T-helper 2 cell treated with Interferon-gamma antibody and Interleukin-4, amounts not matched to agents 100 ng/mL and 5 ng/mL, for 36 hours (primary cell): ENCODE data around the gene CHD3. TPM values are rescaled to one million over a fixed set of nuclear protein-coding genes. Genes with fewer than 3 reads are reported as not detected.

ENCODE experiments used
- intact Hi-C: fragments of 100-400 bp; cut with micrococcal nuclease; formaldehyde crosslinking; loops from one replicate; pipeline ENCODE4 v1.15.1; 2023
- total RNA-seq: library from RNA; stranded (reverse); gene quantifications from 2 replicates; pipeline ENCODE4 v1.2.3, GENCODE V29; 2022

CHD3 gene
- total RNA-seq, 1 donor from 2014 or later = 212 TPM

DNA sequence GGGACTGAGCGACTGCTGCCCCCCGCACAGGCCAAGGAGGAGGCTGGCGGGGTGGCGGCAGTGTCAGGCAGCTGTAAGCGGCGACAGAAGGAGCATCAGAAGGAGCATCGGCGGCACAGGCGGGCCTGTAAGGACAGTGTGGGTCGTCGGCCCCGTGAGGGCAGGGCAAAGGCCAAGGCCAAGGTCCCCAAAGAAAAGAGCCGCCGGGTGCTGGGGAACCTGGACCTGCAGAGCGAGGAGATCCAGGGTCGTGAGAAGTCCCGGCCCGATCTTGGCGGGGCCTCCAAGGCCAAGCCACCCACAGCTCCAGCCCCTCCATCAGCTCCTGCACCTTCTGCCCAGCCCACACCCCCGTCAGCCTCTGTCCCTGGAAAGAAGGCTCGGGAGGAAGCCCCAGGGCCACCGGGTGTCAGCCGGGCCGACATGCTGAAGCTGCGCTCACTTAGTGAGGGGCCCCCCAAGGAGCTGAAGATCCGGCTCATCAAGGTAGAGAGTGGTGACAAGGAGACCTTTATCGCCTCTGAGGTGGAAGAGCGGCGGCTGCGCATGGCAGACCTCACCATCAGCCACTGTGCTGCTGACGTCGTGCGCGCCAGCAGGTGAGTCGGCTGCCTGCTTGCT lies 39.3 kb upstream of the CHD3 start:
- intact Hi-C loops = no loop called here

DNA sequence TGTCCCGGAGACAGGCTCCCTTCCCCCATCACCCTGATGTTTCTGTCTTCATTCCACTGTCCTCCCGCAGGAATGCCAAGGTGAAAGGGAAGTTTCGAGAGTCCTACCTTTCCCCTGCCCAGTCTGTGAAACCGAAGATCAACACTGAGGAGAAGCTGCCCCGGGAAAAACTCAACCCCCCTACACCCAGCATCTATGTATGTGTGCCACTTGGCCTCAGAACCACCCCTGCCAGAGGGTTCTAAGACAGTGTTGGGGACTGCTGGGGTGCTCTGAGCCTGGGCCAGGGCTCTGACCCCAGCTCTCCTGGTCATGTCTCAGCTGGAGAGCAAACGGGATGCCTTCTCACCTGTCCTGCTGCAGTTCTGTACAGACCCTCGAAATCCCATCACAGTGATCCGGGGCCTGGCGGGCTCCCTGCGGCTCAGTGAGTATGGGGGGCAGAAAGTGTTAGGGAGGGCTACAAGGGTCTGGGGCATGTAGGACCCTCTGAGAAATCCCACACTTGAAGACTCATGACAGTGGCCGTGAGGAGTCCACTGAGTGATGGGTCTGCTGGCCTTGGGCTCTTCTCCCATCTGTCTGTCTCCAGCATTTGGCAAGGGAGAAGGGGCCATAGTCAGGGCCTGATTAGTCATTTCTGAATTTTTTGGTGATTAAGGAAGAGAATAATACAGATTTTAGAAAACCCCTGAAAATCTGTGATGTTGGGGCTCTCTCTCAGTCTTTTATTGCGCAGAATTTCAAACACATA lies 38.7 kb upstream of the CHD3 start:
- intact Hi-C loops = loop anchor here (5.0 to 10.0 kb wide), 2 partner anchors 108 to 615 kb away; partner anchors contain the start of genes DVL2 and PHF23

DNA sequence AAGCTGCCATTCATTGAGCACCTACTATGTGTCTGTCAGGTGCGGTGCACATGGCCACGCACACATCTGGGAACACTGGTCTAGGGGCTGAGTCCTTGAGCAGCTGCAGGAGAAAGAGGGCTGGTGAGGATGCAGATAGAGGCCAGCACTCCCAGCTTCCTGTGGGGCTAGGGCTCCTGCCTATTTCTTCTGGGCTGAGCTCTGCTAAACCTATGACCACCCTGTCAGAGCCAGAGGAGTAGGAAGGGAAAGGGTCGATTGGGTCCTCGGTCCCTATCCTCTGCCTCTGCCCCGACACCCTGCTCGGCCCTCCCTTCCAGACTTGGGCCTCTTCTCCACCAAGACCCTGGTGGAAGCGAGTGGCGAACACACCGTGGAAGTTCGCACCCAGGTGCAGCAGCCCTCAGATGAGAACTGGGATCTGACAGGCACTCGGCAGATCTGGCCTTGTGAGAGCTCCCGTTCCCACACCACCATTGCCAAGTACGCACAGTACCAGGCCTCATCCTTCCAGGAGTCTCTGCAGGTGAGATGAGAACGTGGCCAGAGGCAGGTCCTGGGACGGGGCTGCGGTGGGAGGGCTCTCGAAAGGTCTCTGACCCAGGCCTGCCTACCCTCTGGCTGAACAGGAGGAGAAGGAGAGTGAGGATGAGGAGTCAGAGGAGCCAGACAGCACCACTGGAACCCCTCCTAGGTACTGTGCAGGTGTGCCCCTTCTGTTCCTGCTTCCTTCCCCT lies 37.7 kb upstream of the CHD3 start:
- intact Hi-C loops = loop anchor here (1.0 to 10.0 kb wide), 5 partner anchors 9 to 616 kb away; partner anchors contain the start of genes DVL2 and PHF23

DNA sequence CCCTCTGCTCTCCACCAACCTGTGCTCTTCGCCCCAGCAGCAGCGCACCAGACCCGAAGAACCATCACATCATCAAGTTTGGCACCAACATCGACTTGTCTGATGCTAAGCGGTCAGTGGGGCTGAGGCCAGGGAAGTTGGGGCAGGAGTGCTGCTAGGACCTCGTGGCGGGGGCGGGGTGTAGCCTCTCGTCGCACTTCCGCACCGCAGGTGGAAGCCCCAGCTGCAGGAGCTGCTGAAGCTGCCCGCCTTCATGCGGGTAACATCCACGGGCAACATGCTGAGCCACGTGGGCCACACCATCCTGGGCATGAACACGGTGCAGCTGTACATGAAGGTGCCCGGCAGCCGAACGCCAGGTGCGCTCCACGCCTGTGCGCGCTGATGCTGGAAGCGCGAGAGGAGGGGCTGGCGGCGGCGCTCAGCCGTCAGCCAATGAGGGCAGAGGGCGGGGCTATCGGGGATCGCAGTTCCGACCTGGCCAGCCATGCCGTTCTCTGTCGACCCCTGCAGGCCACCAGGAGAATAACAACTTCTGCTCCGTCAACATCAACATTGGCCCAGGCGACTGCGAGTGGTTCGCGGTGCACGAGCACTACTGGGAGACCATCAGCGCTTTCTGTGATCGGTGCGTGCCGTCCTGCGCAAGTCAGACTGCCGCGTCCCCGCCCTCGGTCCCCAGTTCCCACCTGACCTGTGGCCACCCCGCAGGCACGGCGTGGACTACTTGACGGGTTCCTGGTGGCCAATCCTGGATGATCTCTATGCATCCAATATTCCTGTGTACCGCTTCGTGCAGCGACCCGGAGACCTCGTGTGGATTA lies 36.9 kb upstream of the CHD3 start:
- intact Hi-C loops = loop anchor here (1.0 to 10.0 kb wide), 5 partner anchors 9 to 617 kb away; partner anchors contain the start of genes DVL2 and PHF23

DNA sequence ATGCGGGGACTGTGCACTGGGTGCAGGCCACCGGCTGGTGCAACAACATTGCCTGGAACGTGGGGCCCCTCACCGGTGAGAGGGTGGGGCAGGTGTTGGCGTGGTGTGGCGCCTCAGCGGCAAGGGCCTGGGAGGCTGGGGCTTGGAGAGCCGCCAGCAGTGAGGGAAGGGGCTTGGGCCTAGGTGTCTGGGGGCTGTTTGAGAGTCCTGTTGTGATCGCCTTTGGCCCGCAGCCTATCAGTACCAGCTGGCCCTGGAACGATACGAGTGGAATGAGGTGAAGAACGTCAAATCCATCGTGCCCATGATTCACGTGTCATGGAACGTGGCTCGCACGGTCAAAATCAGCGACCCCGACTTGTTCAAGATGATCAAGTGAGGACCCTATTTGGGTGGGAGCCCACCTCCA lies 36.3 kb upstream of the CHD3 start:
- intact Hi-C loops = loop anchor here (5.0 to 10.0 kb wide), 2 partner anchors 110 to 617 kb away; partner anchors contain the start of genes DVL2 and PHF23

DNA sequence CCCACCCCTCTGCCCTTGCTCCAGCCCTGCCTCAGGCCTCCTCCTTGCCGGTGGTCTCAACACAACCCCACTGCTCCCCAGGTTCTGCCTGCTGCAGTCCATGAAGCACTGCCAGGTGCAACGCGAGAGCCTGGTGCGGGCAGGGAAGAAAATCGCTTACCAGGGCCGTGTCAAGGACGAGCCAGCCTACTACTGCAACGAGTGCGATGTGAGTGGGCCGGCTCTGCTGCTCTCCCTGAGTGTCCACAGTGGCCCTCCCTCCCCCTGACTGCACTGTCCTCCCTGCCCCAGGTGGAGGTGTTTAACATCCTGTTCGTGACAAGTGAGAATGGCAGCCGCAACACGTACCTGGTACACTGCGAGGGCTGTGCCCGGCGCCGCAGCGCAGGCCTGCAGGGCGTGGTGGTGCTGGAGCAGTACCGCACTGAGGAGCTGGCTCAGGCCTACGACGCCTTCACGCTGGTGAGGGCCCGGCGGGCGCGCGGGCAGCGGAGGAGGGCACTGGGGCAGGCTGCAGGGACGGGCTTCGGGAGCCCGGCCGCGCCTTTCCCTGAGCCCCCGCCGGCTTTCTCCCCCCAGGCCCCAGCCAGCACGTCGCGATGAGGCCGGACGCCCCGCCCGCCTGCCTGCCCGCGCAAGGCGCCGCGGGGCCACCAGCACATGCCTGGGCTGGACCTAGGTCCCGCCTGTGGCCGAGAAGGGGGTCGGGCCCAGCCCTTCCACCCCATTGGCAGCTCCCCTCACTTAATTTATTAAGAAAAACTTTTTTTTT lies 35.5 kb upstream of the CHD3 start:
- intact Hi-C loops = loop anchor here (5.0 to 10.0 kb wide), 2 partner anchors 111 to 618 kb away; partner anchors contain the start of genes DVL2 and PHF23

DNA sequence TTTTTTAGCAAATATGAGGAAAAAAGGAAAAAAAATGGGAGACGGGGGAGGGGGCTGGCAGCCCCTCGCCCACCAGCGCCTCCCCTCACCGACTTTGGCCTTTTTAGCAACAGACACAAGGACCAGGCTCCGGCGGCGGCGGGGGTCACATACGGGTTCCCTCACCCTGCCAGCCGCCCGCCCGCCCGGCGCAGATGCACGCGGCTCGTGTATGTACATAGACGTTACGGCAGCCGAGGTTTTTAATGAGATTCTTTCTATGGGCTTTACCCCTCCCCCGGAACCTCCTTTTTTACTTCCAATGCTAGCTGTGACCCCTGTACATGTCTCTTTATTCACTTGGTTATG lies 34.9 kb upstream of the CHD3 start:
- intact Hi-C loops = loop anchor here (5.0 to 10.0 kb wide), 2 partner anchors 111 to 619 kb away; partner anchors contain the start of genes DVL2 and PHF23

DNA sequence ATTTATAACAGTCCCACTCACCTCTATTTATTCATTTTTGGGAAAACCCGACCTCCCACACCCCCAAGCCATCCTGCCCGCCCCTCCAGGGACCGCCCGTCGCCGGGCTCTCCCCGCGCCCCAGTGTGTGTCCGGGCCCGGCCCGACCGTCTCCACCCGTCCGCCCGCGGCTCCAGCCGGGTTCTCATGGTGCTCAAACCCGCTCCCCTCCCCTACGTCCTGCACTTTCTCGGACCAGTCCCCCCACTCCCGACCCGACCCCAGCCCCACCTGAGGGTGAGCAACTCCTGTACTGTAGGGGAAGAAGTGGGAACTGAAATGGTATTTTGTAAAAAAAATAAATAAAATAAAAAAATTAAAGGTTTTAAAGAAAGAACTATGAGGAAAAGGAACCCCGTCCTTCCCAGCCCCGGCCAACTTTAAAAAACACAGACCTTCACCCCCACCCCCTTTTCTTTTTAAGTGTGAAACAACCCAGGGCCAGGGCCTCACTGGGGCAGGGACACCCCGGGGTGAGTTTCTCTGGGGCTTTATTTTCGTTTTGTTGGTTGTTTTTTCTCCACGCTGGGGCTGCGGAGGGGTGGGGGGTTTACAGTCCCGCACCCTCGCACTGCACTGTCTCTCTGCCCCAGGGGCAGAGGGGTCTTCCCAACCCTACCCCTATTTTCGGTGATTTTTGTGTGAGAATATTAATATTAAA lies 34.4 kb upstream of the CHD3 start:
- intact Hi-C loops = loop anchor here (5.0 to 10.0 kb wide), 2 partner anchors 112 to 619 kb away; partner anchors contain the start of genes DVL2 and PHF23

DNA sequence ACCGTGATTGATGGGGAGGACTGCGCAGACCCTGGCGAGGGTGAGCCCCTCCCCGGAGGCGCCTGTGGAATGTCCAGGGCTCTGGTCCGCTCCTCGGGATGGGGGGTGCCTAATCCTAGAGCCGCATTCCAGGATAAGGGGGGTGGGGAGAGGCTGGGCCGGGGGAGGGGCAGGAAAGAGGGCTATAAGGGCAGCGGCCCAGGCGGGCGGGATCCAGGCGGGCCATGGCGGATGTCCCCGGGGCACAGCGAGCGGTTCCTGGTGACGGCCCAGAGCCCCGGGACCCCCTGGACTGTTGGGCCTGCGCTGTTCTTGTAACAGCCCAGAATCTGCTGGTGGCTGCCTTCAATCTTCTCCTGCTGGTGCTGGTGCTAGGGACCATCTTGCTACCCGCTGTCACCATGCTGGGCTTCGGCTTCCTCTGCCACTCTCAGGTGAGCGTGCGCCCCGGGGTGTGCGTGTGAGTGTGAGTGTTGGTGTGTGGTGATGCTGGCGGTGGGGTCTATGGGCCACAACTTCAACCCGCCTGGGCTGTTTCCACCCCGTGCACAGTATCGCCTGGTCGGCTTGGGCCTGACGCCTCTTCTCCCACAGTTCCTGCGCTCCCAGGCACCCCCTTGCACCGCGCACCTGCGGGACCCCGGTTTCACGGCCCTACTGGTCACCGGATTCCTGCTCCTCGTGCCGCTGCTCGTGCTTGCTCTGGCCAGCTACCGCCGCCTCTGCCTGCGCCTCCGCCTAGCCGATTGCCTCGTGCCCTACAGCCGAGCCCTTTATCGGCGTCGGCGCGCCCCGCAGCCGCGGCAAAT lies 33.5 kb upstream of the CHD3 start, which contains the start of gene TMEM88:
Gene TMEM88, plus strand, starts transcription at position 216 of the 809 bp plus-strand sequence. Its CDS starts 9 bp downstream, at position 225.
- intact Hi-C loops = loop anchor here (5.0 to 10.0 kb wide), 2 partner anchors 113 to 620 kb away; partner anchors contain the start of genes DVL2 and PHF23

DNA sequence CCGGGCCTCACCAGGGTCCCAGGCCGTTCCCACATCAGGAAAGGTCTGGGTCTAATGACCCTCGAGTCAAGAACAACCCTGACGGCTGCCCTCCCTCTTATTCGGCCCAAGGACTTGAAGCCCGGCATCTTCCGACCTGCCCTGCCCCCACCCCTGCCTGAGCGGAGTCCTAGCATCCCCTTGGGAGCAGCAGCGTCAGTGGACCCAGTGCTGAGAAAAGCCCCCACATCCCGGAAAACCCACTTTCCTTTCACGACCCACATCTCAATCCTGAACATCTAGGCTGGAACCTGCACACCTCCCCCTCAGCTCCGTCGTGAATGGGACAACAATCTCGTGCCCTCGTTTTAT lies 33.0 kb upstream of the CHD3 start:
- intact Hi-C loops = loop anchor here (1.0 to 10.0 kb wide), 4 partner anchors 33 to 621 kb away; partner anchors contain the start of genes CNTROB, DVL2 and PHF23

DNA sequence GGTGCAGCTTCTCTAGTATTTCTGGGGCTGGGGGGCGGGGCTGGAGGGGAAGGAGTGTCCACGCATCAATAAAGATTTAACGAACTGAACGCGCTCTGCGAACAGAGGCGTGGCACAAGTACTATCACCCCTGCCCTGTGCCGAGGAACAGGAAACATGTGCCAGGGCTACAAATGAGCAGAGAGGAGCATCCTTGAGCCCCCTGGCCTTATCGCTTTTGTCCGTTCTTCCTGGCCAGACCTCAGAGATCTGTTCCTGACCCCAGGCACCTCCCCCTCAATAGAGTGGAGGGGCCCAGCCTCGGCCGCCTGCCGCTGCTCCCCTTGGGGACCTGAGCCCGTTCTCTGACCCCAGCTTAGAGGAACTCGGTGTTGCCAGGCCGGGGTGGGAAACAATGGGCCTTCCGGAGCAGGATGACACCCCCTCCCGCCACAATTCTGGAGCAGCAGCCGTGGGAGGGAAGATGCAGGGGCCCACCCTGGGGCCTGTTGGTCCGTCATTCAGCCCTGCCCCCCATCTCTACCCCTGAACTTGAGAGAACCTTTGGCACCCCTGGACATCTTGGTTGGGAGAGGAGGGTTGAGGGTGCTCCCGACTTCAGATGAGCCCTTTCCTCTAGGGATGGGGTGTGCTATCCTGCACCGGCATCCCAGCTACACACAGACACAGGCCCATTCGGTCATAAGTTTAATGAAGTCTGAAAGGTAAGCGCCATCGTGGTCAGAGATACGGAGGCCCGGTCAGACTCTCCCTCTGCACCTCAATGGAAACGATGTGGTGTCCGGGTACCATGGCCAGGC lies 32.4 kb upstream of the CHD3 start:
- intact Hi-C loops = loop anchor here (1.0 to 10.0 kb wide), 4 partner anchors 34 to 621 kb away; partner anchors contain the start of genes CNTROB, DVL2 and PHF23

DNA sequence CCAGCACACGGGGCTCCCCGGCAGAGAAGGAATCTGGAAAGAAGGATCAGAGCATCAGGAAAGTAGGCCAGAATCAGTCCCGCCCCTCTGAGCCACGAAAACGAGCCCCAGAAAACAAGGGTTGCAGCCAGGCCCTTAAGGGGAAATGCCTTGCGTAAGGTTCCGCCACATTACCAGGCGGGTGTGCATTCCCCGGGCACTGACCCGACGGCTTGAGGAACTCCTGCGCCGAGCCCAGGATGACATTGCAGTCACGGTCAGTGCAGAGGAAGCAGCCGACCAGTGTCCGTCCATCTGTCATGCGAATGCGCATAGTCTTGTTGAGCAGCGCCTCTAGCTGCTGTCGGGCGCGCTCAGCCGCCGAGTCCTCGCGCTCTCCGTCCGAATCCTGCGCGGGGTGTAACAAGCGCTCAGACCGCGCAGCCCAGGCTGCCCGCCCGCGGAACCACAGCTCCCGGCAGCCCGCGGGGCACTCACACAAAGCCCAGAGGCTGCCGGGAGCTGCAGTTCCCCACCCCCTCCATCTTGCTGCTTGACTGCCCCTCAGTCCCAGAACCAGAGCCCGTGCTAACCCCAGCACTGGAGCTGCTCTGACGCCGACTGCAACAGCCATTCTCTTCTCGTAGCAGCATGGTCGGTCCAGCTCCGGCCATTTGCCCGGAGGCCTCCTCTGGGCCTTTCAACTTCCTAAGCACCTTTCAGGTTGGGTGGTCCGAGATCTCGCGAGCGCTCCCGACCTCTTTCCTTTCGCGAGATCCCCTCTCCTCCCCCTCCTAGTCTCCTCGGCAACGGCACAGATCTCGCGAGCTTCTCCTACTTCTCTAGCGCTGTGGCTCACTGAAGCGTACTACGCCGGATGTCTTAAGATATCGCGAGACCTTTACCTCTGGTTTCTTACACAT lies 31.5 kb upstream of the CHD3 start, which contains the start of gene NAA38:
Gene NAA38, minus strand, starts transcription at position 749 of the 902 bp plus-strand sequence. Its CDS starts 96 bp downstream, at position 653.
- intact Hi-C loops = loop anchor here (1.0 to 10.0 kb wide), 9 partner anchors 13 to 622 kb away; partner anchors contain the start of genes CNTROB, DVL2, KDM6B and PHF23

DNA sequence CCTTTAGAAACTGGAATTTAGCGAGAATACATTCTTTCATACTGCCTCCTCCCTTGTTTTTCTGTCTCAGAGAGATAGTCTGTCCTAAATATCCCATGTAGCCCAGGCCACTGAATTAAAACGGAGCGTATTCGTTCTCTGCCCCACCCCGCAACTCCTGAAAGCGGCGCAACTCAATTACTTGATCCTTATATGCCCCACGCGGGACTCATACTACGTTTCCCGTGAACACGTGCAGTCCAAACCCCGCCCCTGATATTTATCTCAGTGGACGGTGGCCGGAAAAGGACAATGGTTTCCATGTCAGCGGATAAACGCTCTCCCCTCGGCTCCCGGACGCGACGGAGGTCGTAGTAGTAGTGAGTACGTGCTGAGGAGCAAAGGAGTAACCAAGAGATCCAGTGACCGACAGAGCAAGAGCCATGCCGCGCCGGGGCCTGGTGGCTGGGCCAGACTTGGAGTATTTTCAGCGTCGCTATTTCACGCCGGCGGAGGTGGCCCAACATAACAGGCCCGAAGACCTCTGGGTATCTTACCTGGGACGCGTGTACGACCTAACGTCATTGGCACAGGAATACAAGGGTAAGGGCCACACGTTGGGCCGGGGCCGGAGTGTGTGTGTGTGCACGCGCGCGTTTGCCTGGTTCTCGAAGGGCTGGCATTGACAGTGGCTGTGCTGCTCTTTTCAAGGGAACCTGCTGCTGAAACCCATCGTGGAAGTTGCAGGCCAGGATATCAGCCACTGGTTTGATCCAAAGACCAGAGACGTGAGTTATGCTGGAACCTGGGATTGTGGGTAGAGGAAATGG lies 30.7 kb upstream of the CHD3 start, which contains the start of gene CYB5D1:
Gene CYB5D1, plus strand, starts transcription at position 291 of the 809 bp plus-strand sequence. Its CDS starts 132 bp downstream, at position 423.
- intact Hi-C loops = loop anchor here (1.0 to 10.0 kb wide), 8 partner anchors 14 to 623 kb away; partner anchors contain the start of genes CNTROB, DVL2, KDM6B and PHF23

DNA sequence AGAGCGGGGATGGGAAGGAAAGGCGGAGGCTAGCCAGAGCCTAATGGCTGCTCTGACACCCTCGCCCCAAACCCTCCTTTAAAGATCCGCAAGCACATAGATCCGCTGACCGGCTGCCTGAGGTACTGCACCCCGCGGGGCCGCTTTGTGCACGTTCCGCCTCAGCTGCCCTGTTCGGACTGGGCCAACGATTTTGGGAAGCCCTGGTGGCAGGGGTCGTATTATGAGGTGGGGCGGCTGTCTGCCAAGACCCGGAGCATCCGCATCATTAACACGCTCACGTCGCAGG lies 30.1 kb upstream of the CHD3 start:
- intact Hi-C loops = loop anchor here (10.0 kb wide), 1 partner anchor 624 kb away; the partner anchor contains the start of genes DVL2 and PHF23

DNA sequence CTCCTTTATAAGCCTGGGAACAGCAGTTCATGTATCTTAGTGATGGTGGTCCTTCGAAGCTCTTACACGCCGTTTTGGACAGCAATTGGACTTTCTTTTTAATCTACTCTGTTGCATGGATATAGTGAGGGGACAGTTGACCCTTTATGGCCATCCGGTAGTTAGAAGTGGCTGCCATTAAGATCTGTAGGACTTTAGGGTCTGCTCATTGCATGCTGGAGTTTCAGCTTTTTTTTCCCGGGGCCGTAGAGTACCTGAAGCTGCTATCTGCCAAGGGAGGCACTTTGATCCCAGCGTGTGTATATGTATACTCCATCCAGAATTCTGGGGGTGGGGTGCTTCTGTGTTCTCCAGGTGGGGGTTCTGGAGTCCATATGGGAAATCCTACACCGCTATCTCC lies 29.6 kb upstream of the CHD3 start:
- intact Hi-C loops = loop anchor here (10.0 kb wide), 1 partner anchor 624 kb away; the partner anchor contains the start of genes DVL2 and PHF23
